Suprapubic skin (tissue), 3 donors: ENCODE data around the gene SLC29A2.

Experiments used
- CTCF ChIP-seq, 2 donors: fragments of 200-600 bp in 1 of 2; fragments of 450-650 bp in 1 of 2; sonication (generic) in 1 of 2; IDR thresholded peaks; one replicate each; pipeline ENCODE4 v1.5.1; 2016 to 2019; ENCODE audit warnings: antibody characterized with exemption in 2 of 2, mild to moderate bottlenecking in 1 of 2, moderate library complexity in 1 of 2
- POLR2AphosphoS5 ChIP-seq, 3 donors: sonication (generic); formaldehyde crosslinking; IDR thresholded peaks; one replicate each; pipeline ENCODE4 v1.6.1; 2017; ENCODE audit warnings: antibody characterized with exemption in 3 of 3

- TF ChIP-seq CTCF (IDR thresholded peaks at IDR 0.05) (no peak), POLR2AphosphoS5 (IDR thresholded peaks at IDR 0.05) (no peak)
These were observed 37.7 kb upstream of the SLC29A2 start for GRCh38 chr11:66409226-66409625.
